Subcutaneous abdominal adipose tissue (tissue), 5 donors: ENCODE results near the gene ATOSB.
A peak's percentile ranks its signal among the peaks of the same experiment; 100 is the strongest.
"Not testable (repeated sequence)": the region's sequence is repeated elsewhere in the genome, so short reads cannot be mapped to it uniquely, and the experiment has no call there.

Experiments
- H3K27ac ChIP-seq: one replicate; pipeline ENCODE4 v1.7.0; 2013; ENCODE audit warnings: low read depth, mild to moderate bottlenecking, inconsistent platforms, low read length, moderate library complexity
- H3K27me3 ChIP-seq, 5 donors: one replicate each; pipeline ENCODE4 v1.7.0; 2013; ENCODE audit warnings: low read length in 5 of 5, inconsistent platforms in 1 of 5; ENCODE audit not compliant: control insufficient read depth in 5 of 5, insufficient read depth in 4 of 5
- H3K36me3 ChIP-seq, 5 donors: one replicate each; pipeline ENCODE4 v1.7.0; 2013; ENCODE audit warnings: low read length in 5 of 5; ENCODE audit not compliant: control insufficient read depth in 5 of 5, insufficient read depth in 5 of 5
- H3K4me1 ChIP-seq, 5 donors: one replicate each; pipeline ENCODE4 v1.7.0; 2013; ENCODE audit warnings: low read length in 5 of 5, mild to moderate bottlenecking in 3 of 5, moderate library complexity in 1 of 5; ENCODE audit not compliant: control insufficient read depth in 5 of 5, insufficient read depth in 5 of 5
- H3K4me3 ChIP-seq, 5 donors: one replicate each; pipeline ENCODE4 v1.7.0; 2013; ENCODE audit warnings: low read length in 5 of 5, low read depth in 1 of 5
- H3K9ac ChIP-seq, 5 donors: one replicate each; pipeline ENCODE4 v1.7.0; 2013; ENCODE audit warnings: low read length in 5 of 5, mild to moderate bottlenecking in 4 of 5, moderate library complexity in 3 of 5
- H3K9me3 ChIP-seq, 5 donors: one replicate each; pipeline ENCODE4 v1.7.0; 2013; ENCODE audit warnings: low read length in 5 of 5; ENCODE audit not compliant: control insufficient read depth in 5 of 5
- donor health status: healthy.
- donor health status: healthy.
- donor health status: healthy.
- donor health status: healthy.
- donor health status: healthy.

ATOSB gene, protein sequence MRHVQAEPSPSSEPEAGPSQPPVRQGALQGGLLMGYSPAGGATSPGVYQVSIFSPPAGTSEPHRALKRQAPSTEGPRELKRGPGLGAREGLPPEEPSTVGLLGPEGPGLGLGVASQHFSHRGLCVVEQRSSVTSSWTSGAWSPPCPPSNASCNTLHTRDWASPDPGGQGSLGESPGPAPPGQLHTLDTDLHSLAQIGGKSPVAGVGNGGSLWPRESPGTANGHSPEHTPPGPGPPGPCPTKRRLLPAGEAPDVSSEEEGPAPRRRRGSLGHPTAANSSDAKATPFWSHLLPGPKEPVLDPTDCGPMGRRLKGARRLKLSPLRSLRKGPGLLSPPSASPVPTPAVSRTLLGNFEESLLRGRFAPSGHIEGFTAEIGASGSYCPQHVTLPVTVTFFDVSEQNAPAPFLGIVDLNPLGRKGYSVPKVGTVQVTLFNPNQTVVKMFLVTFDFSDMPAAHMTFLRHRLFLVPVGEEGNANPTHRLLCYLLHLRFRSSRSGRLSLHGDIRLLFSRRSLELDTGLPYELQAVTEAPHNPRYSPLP

GRCh38 chr9:35115680-35116538 lies at the start of gene ATOSB:
Gene ATOSB, minus strand, starts transcription at chr9:35115862. Its CDS starts 7,588 bp downstream, at chr9:35108274.
- H3K27me3 ChIP-seq: no peaks in the 10 kb centered on the region
- no peaks in the 10 kb centered on the region for H3K36me3 ChIP-seq
- peak within 1 kb of the TSS; percentile 83 to 96 (median 90) for H3K4me3 ChIP-seq
- peak within 1 kb of the TSS; percentile 68 to 87 (median 76) for H3K9ac ChIP-seq
- peaks cover 9 to 56% (median 49%) of the 10 kb centered on the region in 5 donors for H3K4me1 ChIP-seq
- H3K9me3 ChIP-seq: no peaks in the 10 kb centered on the region
- peak within 1 kb of the TSS; percentile 81 for H3K27ac ChIP-seq

GRCh38 chr9:35164711-35165110 lies 49.0 kb upstream of the ATOSB start:
- H3K9ac ChIP-seq: no peak overlapping the region
- peaks cover 0 to 22% (median 17%) of the 10 kb centered on the region in 5 donors for H3K4me1 ChIP-seq
- no peaks in the 10 kb centered on the region for H3K9me3 ChIP-seq
- no peaks in the 10 kb centered on the region for H3K27me3 ChIP-seq
- no peak overlapping the region for H3K4me3 ChIP-seq
- no peaks in the 10 kb centered on the region for H3K36me3 ChIP-seq
- no peak overlapping the region for H3K27ac ChIP-seq

GRCh38 chr9:35163413-35163812 lies 47.8 kb upstream of the ATOSB start:
- H3K27ac ChIP-seq: no peak overlapping the region
- peaks cover 0 to 22% (median 17%) of the 10 kb centered on the region in 5 donors for H3K4me1 ChIP-seq
- H3K9me3 ChIP-seq: no peaks in the 10 kb centered on the region
- H3K4me3 ChIP-seq: peak overlapping the region in 1 of 5 donors; percentile 84
- H3K27me3 ChIP-seq: no peaks in the 10 kb centered on the region
- H3K36me3 ChIP-seq: no peaks in the 10 kb centered on the region
- peak overlapping the region in 1 of 5 donors; percentile 39 for H3K9ac ChIP-seq

GRCh38 chr9:35162605-35163315 lies 47.1 kb upstream of the ATOSB start:
- peaks cover 0 to 22% (median 17%) of the 10 kb centered on the region in 5 donors for H3K4me1 ChIP-seq
- no peaks in the 10 kb centered on the region for H3K36me3 ChIP-seq
- peak overlapping the region; percentile 8 to 83 (median 73) for H3K9ac ChIP-seq
- H3K27me3 ChIP-seq: no peaks in the 10 kb centered on the region
- peak overlapping the region; percentile 81 for H3K27ac ChIP-seq
- H3K9me3 ChIP-seq: no peaks in the 10 kb centered on the region
- H3K4me3 ChIP-seq: peak overlapping the region; percentile 75 to 98 (median 84)

DNA sequence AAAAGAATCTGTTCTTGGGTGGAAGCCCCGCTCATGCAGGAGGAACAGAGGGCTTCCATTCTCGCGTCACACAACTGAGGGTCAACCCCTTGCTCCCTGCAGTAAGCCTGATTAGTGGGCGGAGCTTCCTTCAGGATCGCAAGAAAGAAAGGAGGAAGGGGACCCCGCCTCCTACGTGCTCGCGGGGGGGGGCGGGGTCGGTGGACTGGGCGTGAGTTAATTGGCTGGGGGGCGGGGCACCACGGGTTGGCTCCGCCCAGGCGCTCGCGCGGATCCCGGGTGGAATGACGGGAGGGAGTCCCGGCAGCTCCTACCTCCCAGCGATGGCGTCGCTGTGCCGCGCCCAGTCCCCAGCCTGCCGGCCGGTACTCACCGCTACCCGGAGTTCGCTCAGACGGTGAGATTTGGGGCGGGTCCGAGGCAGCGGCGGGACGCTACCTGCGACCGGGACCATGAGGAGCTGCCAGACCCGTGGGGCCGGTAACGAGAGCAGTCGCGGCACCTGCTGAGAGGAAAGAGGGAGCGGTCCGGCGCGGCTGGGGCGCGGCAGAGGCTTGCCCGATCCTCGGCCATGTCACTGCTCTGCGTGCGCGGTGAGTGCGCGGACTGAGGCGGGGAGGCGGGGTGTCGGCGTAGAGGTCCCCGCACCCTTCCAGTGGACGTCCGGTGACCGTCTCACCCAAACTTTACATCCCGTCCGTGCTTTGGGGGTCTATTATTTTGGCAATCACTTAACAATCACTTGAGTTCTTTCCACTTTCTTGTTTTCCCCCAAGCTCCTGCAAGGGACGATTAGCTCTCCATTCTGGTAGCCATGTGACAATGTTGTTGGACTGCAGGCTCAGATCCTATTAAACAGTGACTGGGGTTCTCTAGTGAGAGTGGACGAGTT lies 46.3 kb upstream of the ATOSB start, which contains the start of gene UNC13B:
Gene UNC13B (plus strand): TSS at position 297 of the 892 bp plus-strand sequence. CDS start 275 bp downstream, at position 572.
- H3K4me3 ChIP-seq: peak within 1 kb of the TSS; percentile 75 to 98 (median 86)
- peak within 1 kb of the TSS; percentile 72 to 83 (median 75) for H3K9ac ChIP-seq
- no peaks in the 10 kb centered on the region for H3K36me3 ChIP-seq
- H3K27ac ChIP-seq: peak within 1 kb of the TSS; percentile 81
- H3K4me1 ChIP-seq: peaks cover 0 to 22% (median 17%) of the 10 kb centered on the region in 5 donors
- H3K9me3 ChIP-seq: no peaks in the 10 kb centered on the region
- H3K27me3 ChIP-seq: no peaks in the 10 kb centered on the region

- H3K9me3 ChIP-seq: no peaks in the 10 kb centered on the region
- no peak overlapping the region for H3K9ac ChIP-seq
- H3K4me1 ChIP-seq: peaks cover 0 to 21% (median 17%) of the 10 kb centered on the region in 5 donors
- H3K27me3 ChIP-seq: no peaks in the 10 kb centered on the region
- no peak overlapping the region for H3K27ac ChIP-seq
- H3K36me3 ChIP-seq: no peaks in the 10 kb centered on the region
- H3K4me3 ChIP-seq: no peak overlapping the region
These were observed 43.0 kb upstream of the ATOSB start for GRCh38 chr9:35158501-35159280.

DNA sequence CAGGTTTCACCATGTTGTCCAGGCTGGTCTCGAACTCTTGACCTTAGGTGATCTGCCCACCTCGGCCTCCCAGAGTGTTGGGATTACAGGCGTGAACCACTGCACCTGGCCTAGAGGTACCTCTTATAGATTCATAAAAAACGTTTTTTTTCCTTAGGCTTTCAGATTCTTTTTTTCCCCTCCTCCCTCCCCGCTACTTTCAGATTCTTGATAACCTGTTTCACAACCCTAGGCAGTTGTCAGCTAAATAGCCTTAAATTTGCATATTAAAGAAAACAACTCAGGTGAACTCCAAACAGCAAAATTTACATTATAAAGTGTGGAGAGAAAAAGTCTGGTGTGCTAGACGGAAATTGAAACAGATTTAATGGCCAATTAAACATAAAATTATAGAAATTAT lies 42.2 kb upstream of the ATOSB start:
- peaks cover 0 to 12% (median 10%) of the 10 kb centered on the region in 5 donors for H3K4me1 ChIP-seq
- not testable (repeated sequence) for H3K9ac ChIP-seq, H3K27me3 ChIP-seq, H3K36me3 ChIP-seq, H3K27ac ChIP-seq, H3K4me3 ChIP-seq, H3K9me3 ChIP-seq

DNA sequence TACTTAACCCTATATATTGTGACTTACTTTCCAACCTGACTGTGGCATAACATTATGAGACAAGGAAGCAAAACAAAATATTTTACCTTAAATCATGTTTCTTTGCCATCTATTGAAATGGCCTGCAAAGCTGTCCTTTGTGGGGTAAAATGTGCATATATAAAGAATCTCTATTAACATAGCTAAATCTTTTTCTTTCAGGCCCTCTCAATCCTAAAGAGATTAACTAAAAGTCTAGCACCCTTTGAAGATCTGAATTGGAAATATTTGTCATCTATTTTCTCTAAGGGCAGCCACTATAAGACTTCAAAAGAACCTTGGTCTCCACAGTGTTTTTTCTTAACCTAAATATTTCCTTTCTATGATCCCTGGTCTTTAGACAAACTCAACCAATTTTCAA lies 41.1 kb upstream of the ATOSB start:
- peaks cover 0 to 8% (median 4%) of the 10 kb centered on the region in 5 donors for H3K4me1 ChIP-seq
- no peaks in the 10 kb centered on the region for H3K9me3 ChIP-seq
- H3K27me3 ChIP-seq: no peaks in the 10 kb centered on the region
- no peaks in the 10 kb centered on the region for H3K36me3 ChIP-seq
- no peak overlapping the region for H3K27ac ChIP-seq
- no peak overlapping the region for H3K9ac ChIP-seq
- H3K4me3 ChIP-seq: no peak overlapping the region
